Naive thymus-derived CD4-positive, alpha-beta T cell (primary cell): Measurements from ENCODE around the gene RHOH. TPM values are rescaled to one million over a fixed set of nuclear protein-coding genes. Genes with fewer than 3 reads are reported as not detected.

Experiments
- ATAC-seq: fragments of 150-1000 bp; cut with Tn5 transposase; 2 replicates; pipeline ENCODE4 v1.10.0; 2021; ENCODE audit warnings: mild to moderate bottlenecking, moderate library complexity
- CTCF ChIA-PET: fragments of 350-600 bp; sonication (Branson Sonifier 250); formaldehyde crosslinking; loops from one replicate; lab custom pipeline; 2021; ENCODE audit warnings: antibody characterized with exemption; lab: Charles Lee
- POLR2A ChIA-PET: fragments of 350-600 bp; sonication (Branson Sonifier 250); formaldehyde crosslinking; loops from one replicate; lab custom pipeline; 2021; ENCODE audit warnings: antibody characterized with exemption, inconsistent platforms; lab: Charles Lee
- DNase-seq, 9 donors: peaks; one replicate each; pipeline versions ENCODE4 v3.0.0 to v3.0.0-alpha.2; 2020 to 2022; ENCODE audit warnings: mixed read lengths in 1 of 9
- H3K27ac ChIP-seq: one replicate; pipeline ENCODE4 v1.7.0; 2013; ENCODE audit warnings: mild to moderate bottlenecking, low read depth, low read length, moderate library complexity
- H3K27me3 ChIP-seq, 2 donors: one replicate each; pipeline ENCODE4 v1.7.0; 2013; ENCODE audit warnings: low read length in 2 of 2, mild to moderate bottlenecking in 2 of 2, moderate library complexity in 2 of 2; ENCODE audit not compliant: control insufficient read depth in 2 of 2, insufficient read depth in 2 of 2
- H3K36me3 ChIP-seq, 3 experiments: 1 replicate in 2 of 3; 2 replicates in 1 of 3; pipeline ENCODE4 v1.7.0; 2013; ENCODE audit warnings: low read length in 3 of 3, mild to moderate bottlenecking in 3 of 3, moderate library complexity in 1 of 3; ENCODE audit not compliant: insufficient read depth in 3 of 3, control insufficient read depth in 2 of 3
- H3K4me1 ChIP-seq, 2 donors: one replicate each; pipeline ENCODE4 v1.7.0; 2013; ENCODE audit warnings: low read length in 2 of 2, mild to moderate bottlenecking in 2 of 2, moderate library complexity in 1 of 2; ENCODE audit not compliant: control insufficient read depth in 2 of 2, insufficient read depth in 2 of 2
- H3K4me3 ChIP-seq: 2 replicates; pipeline ENCODE4 v1.7.0; 2013; ENCODE audit warnings: mild to moderate bottlenecking, low read length
- H3K9me3 ChIP-seq, 3 experiments: 1 replicate in 2 of 3; 2 replicates in 1 of 3; pipeline ENCODE4 v1.7.0; 2013; ENCODE audit warnings: low read length in 3 of 3; ENCODE audit not compliant: control insufficient read depth in 2 of 3
- H3K27ac Mint-ChIP-seq, 9 donors: one replicate each; pipeline ENCODE4 v1.8.0; 2020 to 2022; ENCODE audit warnings: mixed read lengths in 9 of 9, mild to moderate bottlenecking in 8 of 9, moderate library complexity in 5 of 9, inconsistent platforms in 2 of 9
- H3K27me3 Mint-ChIP-seq, 5 donors: one replicate each; pipeline ENCODE4 v1.8.0; 2021 to 2022; ENCODE audit warnings: mixed read lengths in 5 of 5, mild to moderate bottlenecking in 1 of 5
- H3K36me3 Mint-ChIP-seq, 5 donors: one replicate each; pipeline ENCODE4 v1.8.0; 2020 to 2022; ENCODE audit warnings: mixed read lengths in 5 of 5, mild to moderate bottlenecking in 3 of 5, inconsistent platforms in 1 of 5
- H3K4me1 Mint-ChIP-seq, 7 donors: one replicate each; pipeline ENCODE4 v1.8.0; 2020 to 2022; ENCODE audit warnings: mixed read lengths in 7 of 7, mild to moderate bottlenecking in 3 of 7, inconsistent platforms in 1 of 7
- H3K4me3 Mint-ChIP-seq, 10 donors: one replicate each; pipeline ENCODE4 v1.8.0; 2020 to 2022; ENCODE audit warnings: mild to moderate bottlenecking in 10 of 10, mixed read lengths in 10 of 10, moderate library complexity in 6 of 10, inconsistent platforms in 2 of 10
- H3K9me3 Mint-ChIP-seq, 11 donors: one replicate each; pipeline ENCODE4 v1.8.0; 2020 to 2022; ENCODE audit warnings: mixed read lengths in 11 of 11, mild to moderate bottlenecking in 4 of 11, inconsistent platforms in 1 of 11, moderate library complexity in 1 of 11
- intact Hi-C, 2 donors: fragments of 100-400 bp; cut with micrococcal nuclease; formaldehyde crosslinking; loops; one replicate each; pipeline ENCODE4 v1.15.1; 2023
- polyA plus RNA-seq, 2 donors: library from polyadenylated mRNA; unstranded; fragments of 300-500 nt; fragmentation: Illumina TruSeq; gene quantifications; one replicate each; pipeline ENCODE4 v1.2.3, GENCODE V29; 2021
- total RNA-seq, 6 experiments: library from RNA in 5 of 6; stranded (reverse) in 5 of 6; gene quantifications; 1 replicate in 5 of 6; 2 replicates in 1 of 6; pipeline ENCODE4 v1.2.3 and lab custom pipeline; 2021 to 2026

The RHOH gene
- total and polyA plus RNA-seq, 7 experiments from 2014 or later: 160 to 479 (median 294) TPM

GRCh38 chr4:40214661-40215418 is 18.0 kb downstream of the RHOH start:
- Mint-ChIP-seq H3K27ac (peak overlapping the region; percentile 75 to 99 (median 94)), H3K27me3 (no peaks in the 10 kb centered on the region), H3K36me3 (peaks cover 11 to 72% (median 66%) of the 10 kb centered on the region in 5 donors), H3K4me3 (peak overlapping the region; percentile 52 to 100 (median 78)), H3K4me1 (peaks cover 81 to 100% (median 91%) of the 10 kb centered on the region in 7 donors), H3K9me3 (no peaks in the 10 kb centered on the region)
- intact Hi-C loops: loop anchor here (1.0 to 2.0 kb wide), 5 partner anchors 7 to 14 kb away; no protein-coding TSS in a partner anchor
- POLR2A ChIA-PET: interaction anchor here (0.5 to 13.3 kb wide), 23 partner anchors 8 to 157 kb away, joined by 3 to 238 read pairs (median 6); partner anchors contain the start of gene RHOH
- H3K27ac ChIP-seq: peak overlapping the region; percentile 100
- DNase-seq: no peak
- H3K4me3 ChIP-seq: peak overlapping the region; percentile 17
- peaks cover 83 to 94% of the 10 kb centered on the region in 2 donors for H3K4me1 ChIP-seq
- peaks cover 11 to 35% (median 26%) of the 10 kb centered on the region in 3 experiments for H3K36me3 ChIP-seq
- no peaks in the 10 kb centered on the region for H3K9me3 ChIP-seq
- no peak for ATAC-seq
- CTCF ChIA-PET: interaction anchor here (0.8 to 2.2 kb wide), 6 partner anchors 15 to 164 kb away, joined by 3 to 8 read pairs (median 6); no protein-coding TSS in a partner anchor
- H3K27me3 ChIP-seq: no peaks in the 10 kb centered on the region

GRCh38 chr4:40216622-40217366 is 20.0 kb downstream of the RHOH start:
- Mint-ChIP-seq H3K27me3 (no peaks in the 10 kb centered on the region), H3K4me3 (peak overlapping the region; percentile 65 to 100 (median 76)), H3K9me3 (peaks cover 0 to 1% (median 0%) of the 10 kb centered on the region in 11 donors), H3K27ac (peak overlapping the region; percentile 30 to 99 (median 94)), H3K36me3 (peaks cover 11 to 67% (median 63%) of the 10 kb centered on the region in 5 donors), H3K4me1 (peaks cover 75 to 100% (median 93%) of the 10 kb centered on the region in 7 donors)
- ChIA-PET CTCF (interaction anchor here (0.7 kb wide), 1 partner anchor 108 kb away, joined by 3 read pairs; no protein-coding TSS in a partner anchor), POLR2A (interaction anchor here (0.6 to 2.0 kb wide), 5 partner anchors 9 to 105 kb away, joined by 3 to 10 read pairs (median 4); no protein-coding TSS in a partner anchor)
- H3K36me3 ChIP-seq: peaks cover 9 to 45% (median 26%) of the 10 kb centered on the region in 3 experiments
- no peaks in the 10 kb centered on the region for H3K27me3 ChIP-seq
- intact Hi-C loops: no loop called here
- DNase-seq (no peak), ATAC-seq (no peak)
- peak overlapping the region; percentile 9 for H3K4me3 ChIP-seq
- peak overlapping the region; percentile 100 for H3K27ac ChIP-seq
- H3K9me3 ChIP-seq: no peaks in the 10 kb centered on the region
- H3K4me1 ChIP-seq: peaks cover 89 to 94% of the 10 kb centered on the region in 2 donors

- Histone ChIP-seq H3K9me3 (no peaks in the 10 kb centered on the region), H3K4me1 (peaks cover 91 to 94% of the 10 kb centered on the region in 2 donors), H3K27ac (peak overlapping the region; percentile 51), H3K27me3 (no peaks in the 10 kb centered on the region), H3K36me3 (peaks cover 17 to 37% (median 18%) of the 10 kb centered on the region in 3 experiments), H3K4me3 (no peak overlapping the region)
- ChIA-PET CTCF (interaction anchor here (0.6 to 1.8 kb wide), 6 partner anchors 10 to 88 kb away, joined by 3 to 6 read pairs (median 3); no protein-coding TSS in a partner anchor), POLR2A (interaction anchor here (0.7 to 6.5 kb wide), 10 partner anchors 10 to 69 kb away, joined by 3 to 90 read pairs (median 6); no protein-coding TSS in a partner anchor)
- no peaks in the 10 kb centered on the region for H3K27me3 Mint-ChIP-seq
- ATAC-seq (no peak), DNase-seq (no peak)
- H3K36me3 Mint-ChIP-seq: peaks cover 9 to 66% (median 64%) of the 10 kb centered on the region in 5 donors
- H3K9me3 Mint-ChIP-seq: peaks cover 0 to 12% (median 0%) of the 10 kb centered on the region in 11 donors
- peak overlapping the region; percentile 45 to 99 (median 62) for H3K4me3 Mint-ChIP-seq
- H3K4me1 Mint-ChIP-seq: peaks cover 60 to 98% (median 90%) of the 10 kb centered on the region in 7 donors
- H3K27ac Mint-ChIP-seq: peak overlapping the region; percentile 65 to 99 (median 91)
- intact Hi-C loops: loop anchor here (1.0 kb wide), 2 partner anchors 7 to 8 kb away; no protein-coding TSS in a partner anchor
Measured at GRCh38 chr4:40221744-40222143, 24.9 kb downstream of the RHOH start.

- ATAC-seq: no peak
- H3K4me3 ChIP-seq: no peak overlapping the region
- peak overlapping the region in 8 of 9 donors; percentile 74 to 99 (median 92) for H3K27ac Mint-ChIP-seq
- DNase-seq: no peak
- peaks cover 0 to 12% (median 0%) of the 10 kb centered on the region in 11 donors for H3K9me3 Mint-ChIP-seq
- H3K36me3 ChIP-seq: peaks cover 11 to 24% (median 18%) of the 10 kb centered on the region in 3 experiments
- H3K9me3 ChIP-seq: no peaks in the 10 kb centered on the region
- H3K36me3 Mint-ChIP-seq: peaks cover 9 to 67% (median 53%) of the 10 kb centered on the region in 5 donors
- intact Hi-C loops: no loop called here
- CTCF ChIA-PET: interaction anchor here (0.6 to 1.1 kb wide), 6 partner anchors 23 to 94 kb away, joined by 3 read pairs; no protein-coding TSS in a partner anchor
- H3K27me3 Mint-ChIP-seq: no peaks in the 10 kb centered on the region
- peaks cover 90 to 91% of the 10 kb centered on the region in 2 donors for H3K4me1 ChIP-seq
- peak overlapping the region in 6 of 10 donors; percentile 39 to 99 (median 66) for H3K4me3 Mint-ChIP-seq
- POLR2A ChIA-PET: interaction anchor here (0.6 to 6.5 kb wide), 11 partner anchors 8 to 67 kb away, joined by 3 to 90 read pairs (median 5); no protein-coding TSS in a partner anchor
- peaks cover 56 to 98% (median 88%) of the 10 kb centered on the region in 7 donors for H3K4me1 Mint-ChIP-seq
- H3K27ac ChIP-seq: peak overlapping the region; percentile 51
- no peaks in the 10 kb centered on the region for H3K27me3 ChIP-seq
Measured at GRCh38 chr4:40223343-40223742, 26.5 kb downstream of the RHOH start.

- peak overlapping the region; percentile 63 to 99 (median 94) for H3K27ac Mint-ChIP-seq
- H3K36me3 Mint-ChIP-seq: peaks cover 9 to 71% (median 56%) of the 10 kb centered on the region in 5 donors
- H3K4me1 ChIP-seq: peaks cover 93 to 96% of the 10 kb centered on the region in 2 donors
- peak in 1 of 9 donors; percentile 23 for DNase-seq
- intact Hi-C loops: loop anchor here in 1 of 2 donors (2.0 kb wide), 1 partner anchor 14 kb away; no protein-coding TSS in a partner anchor
- peak overlapping the region; percentile 63 to 89 (median 78) for H3K4me3 Mint-ChIP-seq
- H3K27me3 Mint-ChIP-seq: no peaks in the 10 kb centered on the region
- POLR2A ChIA-PET: interaction anchor here (1.0 to 3.7 kb wide), 7 partner anchors 9 to 83 kb away, joined by 3 to 50 read pairs (median 7); partner anchors contain the start of gene RHOH
- ATAC-seq: peak; percentile 33
- peaks cover 7 to 21% (median 18%) of the 10 kb centered on the region in 3 experiments for H3K36me3 ChIP-seq
- CTCF ChIA-PET: interaction anchor here (1.1 to 2.6 kb wide), 7 partner anchors 12 to 93 kb away, joined by 3 to 8 read pairs (median 3); no protein-coding TSS in a partner anchor
- H3K9me3 Mint-ChIP-seq: peaks cover 0 to 12% (median 0%) of the 10 kb centered on the region in 11 donors
- peak overlapping the region; percentile 33 for H3K4me3 ChIP-seq
- H3K9me3 ChIP-seq: no peaks in the 10 kb centered on the region
- H3K4me1 Mint-ChIP-seq: peaks cover 55 to 98% (median 89%) of the 10 kb centered on the region in 7 donors
- H3K27ac ChIP-seq: peak overlapping the region; percentile 74
- H3K27me3 ChIP-seq: no peaks in the 10 kb centered on the region
Measured at GRCh38 chr4:40224432-40224831, 27.6 kb downstream of the RHOH start.
